Rectal smooth muscle tissue (tissue), 1 donor: ENCODE data around the gene SCYL2.
"Not testable (repeated sequence)": the region's sequence is repeated elsewhere in the genome, so short reads cannot be mapped to it uniquely, and the experiment has no call there.

Experiments used
- H3K27ac ChIP-seq: one replicate; pipeline ENCODE4 v1.7.0; 2013; ENCODE audit warnings: low read depth, low read length, inconsistent platforms
- H3K27me3 ChIP-seq: one replicate; pipeline ENCODE4 v1.7.0; 2013; ENCODE audit warnings: low read length; ENCODE audit not compliant: control insufficient read depth, insufficient read depth
- H3K36me3 ChIP-seq: one replicate; pipeline ENCODE4 v1.7.0; 2013; ENCODE audit warnings: low read length; ENCODE audit not compliant: control insufficient read depth, insufficient read depth
- H3K4me1 ChIP-seq: one replicate; pipeline ENCODE4 v1.7.0; 2013; ENCODE audit warnings: low read length; ENCODE audit not compliant: control insufficient read depth, insufficient read depth
- H3K4me3 ChIP-seq: one replicate; pipeline ENCODE4 v1.7.0; 2013; ENCODE audit warnings: low read length
- H3K9ac ChIP-seq: one replicate; pipeline ENCODE4 v1.7.0; 2013; ENCODE audit warnings: low read length

The SCYL2 gene

GRCh38 chr12:100268835-100269564 lies 2.0 kb downstream of the SCYL2 start:
- Histone ChIP-seq H3K9ac (no peak overlapping the region), H3K4me1 (peaks cover 14% of the 10 kb centered on the region), H3K27me3 (no peaks in the 10 kb centered on the region), H3K36me3 (no peaks in the 10 kb centered on the region), H3K27ac (no peak overlapping the region), H3K4me3 (peak overlapping the region; percentile 51)

DNA sequence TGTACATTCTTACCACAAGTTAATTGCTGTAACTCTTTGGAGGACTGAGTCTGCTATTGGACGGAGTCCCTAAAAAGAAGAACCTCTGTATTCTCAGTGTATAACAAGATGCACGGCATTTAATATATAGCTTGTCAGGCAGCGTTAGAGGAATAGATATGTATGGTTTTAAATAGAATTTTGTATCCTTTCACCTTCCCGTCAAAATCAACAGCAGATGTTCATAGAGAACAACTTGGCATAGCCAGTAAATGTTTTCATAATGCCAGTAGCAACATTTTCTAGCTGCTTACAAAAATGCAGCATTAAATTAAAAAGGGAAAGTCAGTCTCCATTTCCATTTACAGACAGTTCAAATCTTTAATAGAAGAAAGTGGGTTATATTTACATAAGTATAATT lies 6.8 kb downstream of the SCYL2 start:
- Histone ChIP-seq H3K9ac (no peak overlapping the region), H3K36me3 (no peaks in the 10 kb centered on the region), H3K4me1 (peaks cover 4% of the 10 kb centered on the region), H3K27ac (no peak overlapping the region), H3K4me3 (no peak overlapping the region), H3K27me3 (no peaks in the 10 kb centered on the region)

GRCh38 chr12:100274291-100274690 lies 7.3 kb downstream of the SCYL2 start:
- H3K4me1 ChIP-seq, result no peaks in the 10 kb centered on the region
- H3K27me3 ChIP-seq, result no peaks in the 10 kb centered on the region
- H3K9ac ChIP-seq, result no peak overlapping the region
- H3K36me3 ChIP-seq, result no peaks in the 10 kb centered on the region
- H3K27ac ChIP-seq, result no peak overlapping the region
- no peak overlapping the region for H3K4me3 ChIP-seq

DNA sequence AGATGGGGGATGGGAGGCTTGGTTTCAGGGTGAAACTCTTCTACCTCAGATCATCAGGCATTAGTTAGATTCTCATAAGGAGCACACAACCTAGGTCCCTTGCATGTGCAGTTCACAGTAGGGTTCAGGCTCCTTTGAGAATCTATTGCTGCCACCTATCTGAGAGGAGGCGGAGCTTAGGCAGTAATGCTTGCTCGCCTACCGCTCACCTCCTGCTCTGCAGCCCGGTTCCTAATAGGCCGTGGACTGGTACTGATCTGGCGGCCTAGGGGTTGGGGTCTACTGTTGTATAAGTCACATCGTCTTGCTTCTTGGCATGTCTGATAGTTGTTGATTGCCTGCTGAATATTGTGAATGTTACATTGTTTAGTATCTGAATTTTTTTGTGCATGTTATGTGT lies 12.2 kb downstream of the SCYL2 start:
- Histone ChIP-seq H3K4me3 (no peak overlapping the region), H3K9ac (no peak overlapping the region), H3K27me3 (no peaks in the 10 kb centered on the region), H3K36me3 (peaks cover 2% of the 10 kb centered on the region), H3K4me1 (no peaks in the 10 kb centered on the region), H3K27ac (no peak overlapping the region)

GRCh38 chr12:100279607-100280244 lies 12.7 kb downstream of the SCYL2 start:
- Histone ChIP-seq H3K27me3 (no peaks in the 10 kb centered on the region), H3K36me3 (peaks cover 2% of the 10 kb centered on the region), H3K4me1 (no peaks in the 10 kb centered on the region), H3K4me3 (no peak overlapping the region), H3K27ac (no peak overlapping the region), H3K9ac (no peak overlapping the region)

DNA sequence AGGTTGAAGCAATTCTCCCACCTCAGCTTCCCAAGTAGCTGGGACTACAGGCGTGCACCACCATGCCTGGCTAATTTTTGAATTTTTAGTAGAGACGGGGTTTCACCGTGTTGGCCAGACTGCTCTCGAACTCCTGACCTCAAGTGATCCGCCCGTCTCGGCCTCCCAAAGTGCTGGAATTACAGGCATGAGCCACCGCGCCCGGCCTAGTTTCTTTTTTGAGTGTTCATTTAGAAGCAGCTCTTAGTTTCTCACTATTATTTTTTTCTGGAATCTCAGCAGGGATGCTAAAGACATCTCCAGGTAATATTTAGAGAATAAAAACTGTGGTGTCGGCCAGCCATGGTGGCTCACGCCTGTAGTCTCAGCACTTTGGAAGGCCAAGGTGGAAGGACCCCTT lies 17.6 kb downstream of the SCYL2 start:
- H3K27me3 ChIP-seq, H3K27ac ChIP-seq, H3K4me1 ChIP-seq, H3K36me3 ChIP-seq, H3K9ac ChIP-seq, H3K4me3 ChIP-seq: not testable (repeated sequence)

- Histone ChIP-seq H3K27ac (no peak overlapping the region), H3K4me3 (no peak overlapping the region), H3K36me3 (peaks cover 8% of the 10 kb centered on the region), H3K27me3 (no peaks in the 10 kb centered on the region), H3K4me1 (no peaks in the 10 kb centered on the region), H3K9ac (no peak overlapping the region)
These were observed 22.1 kb downstream of the SCYL2 start for GRCh38 chr12:100289038-100289437.

- no peaks in the 10 kb centered on the region for H3K27me3 ChIP-seq
- no peak overlapping the region for H3K9ac ChIP-seq
- no peak overlapping the region for H3K4me3 ChIP-seq
- no peaks in the 10 kb centered on the region for H3K4me1 ChIP-seq
- H3K36me3 ChIP-seq, result peaks cover 8% of the 10 kb centered on the region
- no peak overlapping the region for H3K27ac ChIP-seq
These were observed 23.0 kb downstream of the SCYL2 start for GRCh38 chr12:100290016-100290415.

DNA sequence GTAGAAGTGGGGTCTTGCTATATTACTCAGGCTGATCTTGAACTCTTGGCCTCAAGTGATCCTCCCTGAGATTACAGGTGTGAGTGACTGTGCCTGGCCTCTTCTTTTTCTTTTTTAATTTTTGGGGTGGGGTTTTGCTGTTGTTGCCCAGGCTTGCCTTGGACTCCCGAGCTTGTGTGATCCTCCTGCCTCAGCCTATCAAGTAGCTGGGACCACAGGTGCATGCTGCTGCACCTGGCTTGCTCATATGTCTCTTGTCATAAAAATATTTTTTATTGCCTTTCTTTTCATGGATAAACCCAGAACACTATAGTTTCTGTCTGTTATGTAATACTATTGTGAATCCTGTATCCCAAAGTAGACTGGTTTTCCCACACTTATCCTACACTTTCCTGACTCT lies 26.0 kb downstream of the SCYL2 start:
- Histone ChIP-seq H3K36me3 (peaks cover 14% of the 10 kb centered on the region), H3K4me3 (no peak overlapping the region), H3K27me3 (no peaks in the 10 kb centered on the region), H3K9ac (no peak overlapping the region), H3K27ac (no peak overlapping the region), H3K4me1 (no peaks in the 10 kb centered on the region)

- H3K4me1 ChIP-seq, H3K4me3 ChIP-seq, H3K9ac ChIP-seq, H3K27me3 ChIP-seq, H3K27ac ChIP-seq: not testable (repeated sequence)
- peaks cover 14% of the 10 kb centered on the region for H3K36me3 ChIP-seq
These were observed 27.4 kb downstream of the SCYL2 start for GRCh38 chr12:100294366-100294765.

DNA sequence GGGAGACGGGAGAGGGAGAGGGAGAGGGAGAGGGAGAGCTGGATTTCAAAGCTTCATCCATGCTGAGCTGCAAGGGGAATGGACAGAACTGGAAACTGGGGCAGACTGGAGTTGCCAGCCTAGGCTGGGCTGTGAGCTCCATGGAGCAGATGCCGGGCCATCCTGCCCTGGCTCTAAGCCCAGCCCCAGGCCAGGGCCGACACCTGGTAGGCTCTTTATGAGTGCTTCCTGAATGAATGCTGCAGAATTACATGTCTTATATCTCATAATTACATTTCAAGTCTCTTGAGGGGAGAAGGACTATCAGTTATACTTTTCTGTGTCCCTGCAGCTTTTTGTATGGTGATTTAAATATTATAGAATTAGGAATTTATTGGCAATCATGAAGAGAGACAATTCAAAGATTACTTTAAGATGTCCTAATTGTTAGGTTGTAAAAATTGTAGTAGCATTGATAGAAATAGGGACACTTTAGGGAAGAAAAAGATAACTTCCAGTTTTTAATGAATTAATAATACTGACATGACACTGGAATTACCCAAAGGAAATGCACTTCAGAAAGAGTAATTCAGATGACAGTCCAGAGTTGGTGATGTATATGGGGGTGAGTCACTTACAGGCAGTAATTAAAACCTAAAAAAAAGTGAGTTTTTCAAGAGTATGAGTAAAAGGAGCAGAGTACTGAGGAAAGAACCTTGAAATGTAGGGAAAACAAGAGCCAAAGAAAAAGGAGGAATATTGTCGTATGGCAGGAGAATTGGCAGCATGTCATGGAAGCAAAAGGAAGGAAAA lies 29.0 kb downstream of the SCYL2 start:
- H3K36me3 ChIP-seq, result peaks cover 14% of the 10 kb centered on the region
- no peaks in the 10 kb centered on the region for H3K4me1 ChIP-seq
- H3K9ac ChIP-seq, result no peak overlapping the region
- H3K27ac ChIP-seq, result no peak overlapping the region
- H3K27me3 ChIP-seq, result no peaks in the 10 kb centered on the region
- H3K4me3 ChIP-seq, result no peak overlapping the region

DNA sequence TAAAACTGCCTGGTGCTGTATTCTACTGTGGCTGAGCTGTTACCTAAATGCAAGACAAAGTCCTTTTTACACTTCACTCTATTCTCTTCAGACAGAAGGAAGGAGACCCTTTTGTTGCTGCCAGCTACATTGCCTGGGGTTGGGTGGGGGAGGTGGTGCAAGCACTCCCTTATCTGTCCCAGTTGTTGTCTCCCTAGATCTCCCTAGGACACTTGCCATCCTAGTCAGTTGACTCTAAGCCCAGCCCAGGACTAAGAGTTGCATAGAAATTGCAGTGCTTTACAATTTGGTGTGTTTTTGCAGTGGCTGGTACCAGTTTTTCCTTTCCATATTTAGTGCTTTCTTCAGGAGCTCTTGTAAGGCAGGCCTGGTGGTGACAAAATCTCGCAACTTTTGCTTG lies 35.1 kb downstream of the SCYL2 start:
- Histone ChIP-seq H3K27me3 (no peaks in the 10 kb centered on the region), H3K4me1 (no peaks in the 10 kb centered on the region), H3K9ac (no peak overlapping the region), H3K36me3 (peaks cover 8% of the 10 kb centered on the region), H3K27ac (no peak overlapping the region), H3K4me3 (no peak overlapping the region)
